H1 (cell line): ENCODE measurements around the gene KCNQ1. TPM values are rescaled to one million over a fixed set of nuclear protein-coding genes. Genes with fewer than 3 reads are reported as not detected.

ENCODE experiments used
- CTCF ChIA-PET: fragments of 300-600 bp; sonication (Branson Sonifier 250); formaldehyde crosslinking; loops from one replicate; lab custom pipeline; 2021; ENCODE audit not compliant: partially characterized antibody; lab: Charles Lee
- POLR2A ChIA-PET: fragments of 300-600 bp; sonication (Branson Sonifier 250); formaldehyde crosslinking; loops from one replicate; lab custom pipeline; 2021; ENCODE audit warnings: inconsistent platforms; ENCODE audit not compliant: partially characterized antibody; lab: Charles Lee
- DNase-seq, 2 experiments: peaks; one replicate each; pipeline versions ENCODE4 v3.0.0 to v3.0.0-alpha.2; 2010 to 2022; ENCODE audit warnings: low spot score in 2 of 2, low read depth in 1 of 2, mixed read lengths in 1 of 2
- FAIRE-seq: peaks from 2 replicates; lab custom pipeline; 2011; peaks lifted over from hg19 to GRCh38; lab: Jason Lieb, UNC
- H2AFZ ChIP-seq: 2 replicates; pipeline ENCODE4 v1.8.1; 2012; ENCODE audit warnings: low read length, inconsistent platforms
- H2AK5ac ChIP-seq: 2 replicates; pipeline ENCODE4 v1.6.1; 2013; ENCODE audit warnings: low read depth, low read length
- H2BK120ac ChIP-seq: replicated peaks from 2 replicates; pipeline ENCODE3; 2013; ENCODE audit warnings: low read depth, low read length, inconsistent platforms
- H2BK12ac ChIP-seq: 2 replicates; pipeline ENCODE4 v1.6.1; 2013; ENCODE audit warnings: low read depth, low read length
- H2BK15ac ChIP-seq: 2 replicates; pipeline ENCODE4 v1.6.1; 2013; ENCODE audit warnings: low read length
- H2BK20ac ChIP-seq: 2 replicates; pipeline ENCODE4 v1.6.1; 2013; ENCODE audit warnings: low read length
- H2BK5ac ChIP-seq: 2 replicates; pipeline ENCODE4 v1.6.1; 2013; ENCODE audit warnings: low read depth, low read length
- H3K14ac ChIP-seq: 2 replicates; pipeline ENCODE4 v1.6.1; 2013; ENCODE audit warnings: inconsistent platforms; ENCODE audit not compliant: insufficient read length
- H3K18ac ChIP-seq: 2 replicates; pipeline ENCODE4 v1.6.1; 2013; ENCODE audit warnings: low read length; ENCODE audit errors: extremely low read depth
- H3K23ac ChIP-seq: 2 replicates; pipeline ENCODE4 v1.6.1; 2013; ENCODE audit warnings: inconsistent platforms; ENCODE audit not compliant: insufficient read length
- H3K23me2 ChIP-seq: 2 replicates; pipeline ENCODE4 v1.6.1; 2013; ENCODE audit warnings: low read depth, low read length
- H3K27ac ChIP-seq: 2 replicates; pipeline ENCODE4 v1.6.1; 2011; ENCODE audit warnings: low read depth, low read length, inconsistent platforms
- H3K27me3 ChIP-seq, 4 experiments: replicated peaks in 1 of 4; 1 replicate in 1 of 4; 2 replicates in 3 of 4; pipeline versions ENCODE4 v1.6.1 to v1.8.1; 2011 to 2013; ENCODE audit warnings: low read length in 3 of 4, mild to moderate bottlenecking in 3 of 4, inconsistent platforms in 2 of 4, mixed read lengths in 2 of 4, moderate library complexity in 1 of 4; ENCODE audit not compliant: control insufficient read depth in 3 of 4, insufficient read depth in 3 of 4; ENCODE audit errors: extremely low read depth in 1 of 4
- H3K36me3 ChIP-seq, 4 experiments: 2 replicates each; pipeline versions ENCODE4 v1.6.1 to v1.8.1; 2011 to 2013; ENCODE audit warnings: mild to moderate bottlenecking in 4 of 4, low read length in 3 of 4, moderate library complexity in 2 of 4, control low read depth in 1 of 4, inconsistent platforms in 1 of 4; ENCODE audit not compliant: insufficient read depth in 4 of 4, control insufficient read depth in 2 of 4
- H3K4ac ChIP-seq: replicated peaks from 2 replicates; pipeline ENCODE3; 2013; ENCODE audit warnings: low read length, low read depth, mixed read lengths, inconsistent platforms; ENCODE audit not compliant: insufficient read length
- H3K4me1 ChIP-seq, 4 experiments: replicated peaks in 1 of 4; 1 replicate in 1 of 4; 2 replicates in 3 of 4; pipeline versions ENCODE4 v1.6.1 to v1.8.1; 2011 to 2013; ENCODE audit warnings: low read length in 3 of 4, inconsistent platforms in 2 of 4, mixed read lengths in 1 of 4; ENCODE audit not compliant: insufficient read depth in 4 of 4, control insufficient read depth in 3 of 4
- H3K4me2 ChIP-seq, 2 experiments: 2 replicates each; pipeline versions ENCODE4 v1.6.1 to v1.8.1; 2011 to 2013; ENCODE audit warnings: low read depth in 2 of 2, low read length in 2 of 2, control low read depth in 1 of 2, inconsistent platforms in 1 of 2, mild to moderate bottlenecking in 1 of 2; ENCODE audit not compliant: insufficient read depth in 1 of 2
- H3K4me3 ChIP-seq, 4 experiments: fragments of 200-600, 300-600 bp in 1 of 4; sonication (generic), shearing (Covaris generic), sonication (Bioruptor Twin) in 1 of 4; 2 replicates each; pipeline versions ENCODE4 v1.5.1 to v1.8.1; 2011 to 2016; ENCODE audit warnings: low read length in 4 of 4, low read depth in 3 of 4, control low read depth in 2 of 4, inconsistent platforms in 2 of 4, mild to moderate bottlenecking in 2 of 4, mixed read lengths in 1 of 4, moderate library complexity in 1 of 4; ENCODE audit not compliant: insufficient read depth in 2 of 4; ENCODE audit errors: extremely low read depth in 1 of 4
- H3K56ac ChIP-seq: replicated peaks from 2 replicates; pipeline ENCODE3; 2013; ENCODE audit warnings: low read depth, mild to moderate bottlenecking, mixed read lengths, low read length, inconsistent platforms; ENCODE audit not compliant: insufficient read length
- H3K79me1 ChIP-seq: 2 replicates; pipeline ENCODE4 v1.6.1; 2013; ENCODE audit warnings: low read depth, low read length, control low read depth
- H3K79me2 ChIP-seq, 2 experiments: 2 replicates each; pipeline versions ENCODE4 v1.6.1 to v1.8.1; 2012 to 2013; ENCODE audit warnings: low read length in 2 of 2, mild to moderate bottlenecking in 2 of 2, inconsistent platforms in 1 of 2; ENCODE audit not compliant: insufficient read depth in 2 of 2, control insufficient read depth in 1 of 2
- H3K9ac ChIP-seq, 4 experiments: replicated peaks in 1 of 4; 1 replicate in 1 of 4; 2 replicates in 3 of 4; pipeline versions ENCODE4 v1.6.1 to v1.8.1; 2011 to 2013; ENCODE audit warnings: low read depth in 3 of 4, low read length in 3 of 4, control low read depth in 2 of 4, mild to moderate bottlenecking in 2 of 4, moderate library complexity in 2 of 4, inconsistent platforms in 1 of 4; ENCODE audit errors: extremely low read depth in 1 of 4
- H3K9me3 ChIP-seq, 2 experiments: 2 replicates each; pipeline versions ENCODE4 v1.6.1 to v1.8.1; 2012 to 2013; ENCODE audit warnings: mild to moderate bottlenecking in 2 of 2, moderate library complexity in 2 of 2, control low read depth in 1 of 2, inconsistent platforms in 1 of 2, low read depth in 1 of 2, low read length in 1 of 2, mixed read lengths in 1 of 2; ENCODE audit not compliant: insufficient read depth in 2 of 2
- H4K20me1 ChIP-seq, 2 experiments: replicated peaks in 1 of 2; 2 replicates each; pipeline versions ENCODE3 to v1.8.1; 2011 to 2013; ENCODE audit warnings: inconsistent platforms in 2 of 2, low read length in 2 of 2, mild to moderate bottlenecking in 1 of 2; ENCODE audit not compliant: insufficient read depth in 2 of 2, control insufficient read depth in 1 of 2
- H4K5ac ChIP-seq: 2 replicates; pipeline ENCODE4 v1.6.1; 2013; ENCODE audit warnings: low read length, low read depth, mixed read lengths, inconsistent platforms; ENCODE audit not compliant: insufficient read length
- H4K8ac ChIP-seq: 2 replicates; pipeline ENCODE4 v1.8.0; 2013; ENCODE audit warnings: mild to moderate bottlenecking, moderate library complexity, low read length, inconsistent platforms; ENCODE audit not compliant: insufficient read depth; ENCODE audit errors: extremely low read depth
- H4K91ac ChIP-seq: replicated peaks from 2 replicates; pipeline ENCODE3; 2013; ENCODE audit warnings: low read length, mixed read lengths, inconsistent platforms; ENCODE audit not compliant: insufficient read length
- HDAC6 ChIP-seq: IDR thresholded peaks from one replicate; pipeline ENCODE4 v1.7.1; 2012; ENCODE audit warnings: low read depth, mild to moderate bottlenecking, inconsistent platforms, low read length, moderate library complexity
- MAFK ChIP-seq: IDR thresholded peaks from 2 replicates; pipeline ENCODE4 v1.6.1; 2012; ENCODE audit warnings: low read depth, mild to moderate bottlenecking, improper control_type of control experiment, low read length
- PHF8 ChIP-seq: fragments of 200-600 bp; sonication (generic); conservative IDR thresholded peaks from 2 replicates; pipeline ENCODE4 v1.7.1; 2012; ENCODE audit warnings: low read depth, mild to moderate bottlenecking, inconsistent platforms, low read length, moderate library complexity
- POLR2A ChIP-seq, 2 experiments: IDR thresholded peaks; 1 replicate in 1 of 2; 2 replicates in 1 of 2; pipeline ENCODE4 v1.6.1; 2011; ENCODE audit warnings: low read depth in 2 of 2, low read length in 2 of 2, mild to moderate bottlenecking in 2 of 2; ENCODE audit errors: control extremely low read depth in 1 of 2
- RBBP5 ChIP-seq: IDR thresholded peaks from 2 replicates; pipeline ENCODE4 v1.7.1; 2012; ENCODE audit warnings: low read depth, mild to moderate bottlenecking, inconsistent platforms, low read length, moderate library complexity, borderline replicate concordance
- RNF2 ChIP-seq: fragments of 200-900, 300-1000 bp; sonication (generic); IDR thresholded peaks from 2 replicates; pipeline ENCODE4 v1.7.1; 2016; ENCODE audit warnings: borderline replicate concordance, low read depth, mild to moderate bottlenecking, antibody characterized with exemption, low read length; ENCODE audit not compliant: poor library complexity, severe bottlenecking; ENCODE audit errors: missing control alignments
- RXRA ChIP-seq: IDR thresholded peaks from 2 replicates; pipeline ENCODE4 v1.6.1; 2011; ENCODE audit warnings: low read depth, mild to moderate bottlenecking, low read length, moderate library complexity; ENCODE audit not compliant: insufficient read depth
- SP1 ChIP-seq: IDR thresholded peaks from 2 replicates; pipeline ENCODE4 v1.6.1; 2011; ENCODE audit warnings: low read depth, low read length
- SP2 ChIP-seq: IDR thresholded peaks from 2 replicates; pipeline ENCODE4 v1.6.1; 2012; ENCODE audit warnings: mild to moderate bottlenecking, low read length, inconsistent platforms
- SP4 ChIP-seq: IDR thresholded peaks from 2 replicates; pipeline ENCODE4 v1.6.1; 2012; ENCODE audit warnings: low read length, inconsistent platforms
- SUZ12 ChIP-seq: fragments of 200-600 bp; sonication (generic); IDR thresholded peaks from 2 replicates; pipeline ENCODE4 v1.6.1; 2012; ENCODE audit warnings: mild to moderate bottlenecking, inconsistent platforms, low read length, moderate library complexity, mixed read lengths
- ZNF274 ChIP-seq: IDR thresholded peaks from 2 replicates; pipeline ENCODE4 v1.7.0; 2012; ENCODE audit warnings: low read length, borderline replicate concordance; ENCODE audit errors: extremely low read depth
- WGBS, 2 experiments: shearing (Covaris generic) in 1 of 2; methylation state at CpG; one replicate each; pipeline versions ENCODE4 v1.1.6 to v1.1.7; 2013 to 2015; ENCODE audit warnings: low lambda C conversion rate in 2 of 2, mixed read lengths in 2 of 2, inconsistent platforms in 1 of 2, low coverage in 1 of 2, missing lambda C conversion rate in 1 of 2; ENCODE audit not compliant: insufficient replicate concordance in 2 of 2, insufficient coverage in 1 of 2, insufficient read length in 1 of 2; ENCODE audit errors: extremely low coverage in 1 of 2, missing lambda C conversion rate in 1 of 2; 5-methylcytosine and 5-hydroxymethylcytosine counted together
- polyA plus RNA-seq, 7 experiments: library from polyadenylated mRNA; depleted of rRNA in 3 of 7; stranded (reverse) in 5 of 7; unstranded in 2 of 7; fragments of >200 nt in 5 of 7; fragments of 200-250 nt in 2 of 7; gene quantifications; 1 replicate in 5 of 7; 2 replicates in 1 of 7; 4 replicates in 1 of 7; pipeline versions ENCODE4 v1.2.1 to v1.2.3, GENCODE V29; 2011 to 2013; ENCODE audit warnings: missing spikeins in 2 of 7, mixed read lengths in 2 of 7
- total RNA-seq: library from RNA; stranded (reverse); fragmentation: NEBNext Ultra II Directional; extraction: Animal tissue kit (Norgen Biotek cat#: 25700); gene quantifications from 2 replicates; pipeline ENCODE4 v1.2.1, GENCODE V29; 2021

Gene KCNQ1
- total and polyA plus RNA-seq, 2 of the 8 experiments (the other 6 are each of a cell fraction or from before 2014, with no cell fraction given) = 1.9 to 2.0 TPM

- Histone ChIP-seq H4K91ac (peak within 1 kb of the TSS; percentile 82), H3K18ac (peak within 1 kb of the TSS; percentile 78), H4K8ac (peak within 1 kb of the TSS; percentile 87), H4K20me1 (peaks cover 6 to 8% of the 10 kb centered on the region in 2 experiments), H3K27me3 (no peaks in the 10 kb centered on the region), H2BK5ac (peak within 1 kb of the TSS; percentile 71), H3K36me3 (peaks cover 4 to 32% (median 10%) of the 10 kb centered on the region in 4 experiments; a peak in 5 of 8 replicates), H3K9me3 (no peaks in the 10 kb centered on the region), H3K79me2 (peaks cover 0 to 14% of the 10 kb centered on the region in 2 experiments; a peak in 3 of 4 replicates), H2AK5ac (0 out of 2 replicates have a peak within 1 kb of the TSS, but pooled peaks have one; percentile 49), H3K23me2 (peaks cover 12% of the 10 kb centered on the region), H2BK120ac (no peak within 1 kb of the TSS), H3K23ac (no peak within 1 kb of the TSS), H2BK12ac (no peak within 1 kb of the TSS), H2BK15ac (no peak within 1 kb of the TSS), H4K5ac (peak within 1 kb of the TSS; percentile 62), H3K4me2 (peak within 1 kb of the TSS; percentile 81 to 86), H3K56ac (peak within 1 kb of the TSS; percentile 39), H3K9ac (peak within 1 kb of the TSS; percentile 85 to 93 (median 91)), H3K79me1 (no peaks in the 10 kb centered on the region; the same call in 1 of the 2 replicates), H3K4me1 (peaks cover 0 to 17% (median 6%) of the 10 kb centered on the region in 4 experiments; a peak in 5 of 7 replicates), H3K4ac (peak within 1 kb of the TSS; percentile 32), H3K14ac (no peak within 1 kb of the TSS), H2BK20ac (no peak within 1 kb of the TSS), H3K27ac (peak within 1 kb of the TSS; percentile 78), H3K4me3 (peak within 1 kb of the TSS; percentile 86 to 98 (median 97)), H2AFZ (no peak within 1 kb of the TSS)
- ChIA-PET CTCF (interaction anchor here (0.8 to 14.1 kb wide), 13 partner anchors 10 to 131 kb away, joined by 4 to 196 read pairs (median 6); no protein-coding TSS in a partner anchor), POLR2A (interaction anchor here (0.7 to 5.0 kb wide), 13 partner anchors 9 to 101 kb away, joined by 3 to 42 read pairs (median 4); partner anchors contain the start of gene CD81)
- FAIRE-seq (peak; percentile 84), DNase-seq (peak; percentile 100)
- 4% methylated on average over 58 of the region's 66 CpGs; no CpG with 5 or more reads in 1 of the 2 experiments for WGBS, 2 experiments
- no peak for TF ChIP-seq RNF2
- peak in 1 of 2 experiments; percentile 61; a peak in 1 of 3 replicates for TF ChIP-seq POLR2A (IDR thresholded peaks at IDR 0.05; ENCODE audit: control extremely low read depth in 1 of 2, low read depth in 2 of 2, low read length in 2 of 2)
- TF ChIP-seq HDAC6 = no peak
- no peak for TF ChIP-seq SP2
- TF ChIP-seq SP1 = peak; percentile 84
- no peak for TF ChIP-seq MAFK
- TF ChIP-seq SP4 = 0 out of 2 replicates have a peak, but pooled peaks have one; percentile 85
- no peak for TF ChIP-seq RXRA
- TF ChIP-seq ZNF274 = no peak
- no peak for TF ChIP-seq SUZ12
- TF ChIP-seq RBBP5 = no peak
- TF ChIP-seq PHF8 = peak; percentile 67
Observed at GRCh38 chr11:2400069-2400761, 44.6 kb upstream of the KCNQ1 start, which contains the start of gene TSSC4. Gene TSSC4, plus strand, starts transcription at chr11:2400750. Its CDS starts 1,884 bp downstream, at chr11:2402634.
